Measurements from ENCODE around the gene PIP4P1. TPM values are rescaled to one million over a fixed set of nuclear protein-coding genes. Genes with fewer than 3 reads are reported as not detected.

Gene PIP4P1
- total RNA-seq, 1 donor from 2014 or later: 33.7 TPM

- TF ChIP-seq CTCF (IDR thresholded peaks at IDR 0.05; ENCODE audit: unreplicated experiment): no peak
- no peaks in the 10 kb centered on the region for H3K36me3 Mint-ChIP-seq
- H3K9me3 Mint-ChIP-seq: no peaks in the 10 kb centered on the region
- H3K4me1 Mint-ChIP-seq: peaks cover 8% of the 10 kb centered on the region
- no peak overlapping the region for H3K27ac Mint-ChIP-seq
- H3K27me3 Mint-ChIP-seq (ENCODE audit: low read depth): peaks cover 3% of the 10 kb centered on the region
- DNase-seq (ENCODE audit: low spot score in 2 of 2, unreplicated experiment in 2 of 2): no peak
- no peak overlapping the region for H3K4me3 Mint-ChIP-seq
Observed at GRCh38 chr14:20485900-20486299, 24.7 kb upstream of the PIP4P1 start.

- no peak for DNase-seq (ENCODE audit: low spot score in 2 of 2, unreplicated experiment in 2 of 2)
- Mint-ChIP-seq H3K27me3 (ENCODE audit: low read depth) (peaks cover 3% of the 10 kb centered on the region), H3K4me1 (no peaks in the 10 kb centered on the region), H3K36me3 (peaks cover 3% of the 10 kb centered on the region), H3K4me3 (no peak overlapping the region), H3K27ac (no peak overlapping the region), H3K9me3 (no peaks in the 10 kb centered on the region)
- no peak for TF ChIP-seq CTCF (IDR thresholded peaks at IDR 0.05; ENCODE audit: unreplicated experiment)
Observed at GRCh38 chr14:20482382-20482781, 21.1 kb upstream of the PIP4P1 start.

GRCh38 chr14:20478894-20479293 is 17.7 kb upstream of the PIP4P1 start:
- Mint-ChIP-seq H3K4me1 (no peaks in the 10 kb centered on the region), H3K9me3 (no peaks in the 10 kb centered on the region), H3K27me3 (ENCODE audit: low read depth) (peaks cover 3% of the 10 kb centered on the region), H3K27ac (no peak overlapping the region), H3K36me3 (peaks cover 15% of the 10 kb centered on the region), H3K4me3 (no peak overlapping the region)
- no peak for DNase-seq (ENCODE audit: low spot score in 2 of 2, unreplicated experiment in 2 of 2)
- no peak for TF ChIP-seq CTCF (IDR thresholded peaks at IDR 0.05; ENCODE audit: unreplicated experiment)

- TF ChIP-seq CTCF (IDR thresholded peaks at IDR 0.05; ENCODE audit: unreplicated experiment): no peak
- H3K36me3 Mint-ChIP-seq: peaks cover 15% of the 10 kb centered on the region
Observed at GRCh38 chr14:20477211-20477876, 16.1 kb upstream of the PIP4P1 start.

GRCh38 chr14:20476776-20477175 is 15.5 kb upstream of the PIP4P1 start:
- TF ChIP-seq CTCF (IDR thresholded peaks at IDR 0.05; ENCODE audit: unreplicated experiment): no peak
- Mint-ChIP-seq H3K27me3 (ENCODE audit: low read depth) (no peaks in the 10 kb centered on the region), H3K4me1 (no peaks in the 10 kb centered on the region), H3K4me3 (no peak overlapping the region), H3K36me3 (peaks cover 15% of the 10 kb centered on the region), H3K27ac (no peak overlapping the region), H3K9me3 (no peaks in the 10 kb centered on the region)
- no peak for DNase-seq (ENCODE audit: low spot score in 2 of 2, unreplicated experiment in 2 of 2)

More at GRCh38 chr14:20477211-20477876, 16.1 kb upstream of the PIP4P1 start:
- H3K4me3 Mint-ChIP-seq: no peak overlapping the region
- DNase-seq (ENCODE audit: low spot score in 2 of 2, unreplicated experiment in 2 of 2): no peak
- H3K4me1 Mint-ChIP-seq: no peaks in the 10 kb centered on the region
- no peak overlapping the region for H3K27ac Mint-ChIP-seq
- H3K9me3 Mint-ChIP-seq: no peaks in the 10 kb centered on the region
- H3K27me3 Mint-ChIP-seq (ENCODE audit: low read depth): no peaks in the 10 kb centered on the region

All from mesothelial cell of epicardium (in vitro differentiated cells).